IMR-90 (cell line): ENCODE results near the gene NDST1.

ENCODE experiments used
- MXI1 ChIP-seq: IDR thresholded peaks from 2 replicates; pipeline ENCODE4 v1.6.1; 2012; ENCODE audit warnings: low read depth, mild to moderate bottlenecking, low read length, moderate library complexity, borderline replicate concordance
- NFE2L2 ChIP-seq: fragments of 150-350 bp; IDR thresholded peaks from 2 replicates; pipeline ENCODE4 v1.6.1; 2016; ENCODE audit warnings: low read depth, mild to moderate bottlenecking, low read length
- POLR2A ChIP-seq: IDR thresholded peaks from 2 replicates; pipeline ENCODE4 v1.6.1; 2012; ENCODE audit warnings: mild to moderate bottlenecking, low read depth, low read length
- RAD21 ChIP-seq: IDR thresholded peaks from 2 replicates; pipeline ENCODE4 v1.6.1; 2012; ENCODE audit warnings: low read length, improper control_type of control experiment
- RCOR1 ChIP-seq: IDR thresholded peaks from 2 replicates; pipeline ENCODE4 v1.6.1; 2012; ENCODE audit warnings: mild to moderate bottlenecking, low read length, improper control_type of control experiment; ENCODE audit not compliant: insufficient replicate concordance
- TF ChIP-seq, protein P1 (sequence below): conservative IDR thresholded peaks from 2 replicates; pipeline ENCODE4 v1.5.1; 2012; ENCODE audit warnings: mild to moderate bottlenecking, low read depth, low read length, improper control_type of control experiment

DNA sequence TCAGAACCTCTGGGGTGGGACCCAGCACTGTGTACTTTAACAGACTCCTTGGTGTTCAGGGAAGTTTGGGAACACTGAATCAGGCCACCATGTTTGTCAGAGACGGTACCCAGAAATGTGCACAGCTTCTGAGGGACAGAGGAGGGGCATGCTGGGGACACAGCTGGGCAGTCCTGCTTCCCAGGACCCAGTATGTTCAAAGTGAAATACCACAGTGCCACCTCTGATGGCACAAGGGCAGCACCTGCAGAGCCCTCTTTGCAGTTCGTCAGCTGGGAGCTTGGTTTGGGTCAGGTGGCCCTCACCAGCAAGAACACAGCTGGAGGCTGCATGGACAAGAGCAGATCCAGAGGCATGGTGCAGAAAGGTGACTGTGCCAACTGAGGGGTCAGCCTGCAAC, 51.2 kb downstream of the NDST1 start:
- TF ChIP-seq, protein P1, sequence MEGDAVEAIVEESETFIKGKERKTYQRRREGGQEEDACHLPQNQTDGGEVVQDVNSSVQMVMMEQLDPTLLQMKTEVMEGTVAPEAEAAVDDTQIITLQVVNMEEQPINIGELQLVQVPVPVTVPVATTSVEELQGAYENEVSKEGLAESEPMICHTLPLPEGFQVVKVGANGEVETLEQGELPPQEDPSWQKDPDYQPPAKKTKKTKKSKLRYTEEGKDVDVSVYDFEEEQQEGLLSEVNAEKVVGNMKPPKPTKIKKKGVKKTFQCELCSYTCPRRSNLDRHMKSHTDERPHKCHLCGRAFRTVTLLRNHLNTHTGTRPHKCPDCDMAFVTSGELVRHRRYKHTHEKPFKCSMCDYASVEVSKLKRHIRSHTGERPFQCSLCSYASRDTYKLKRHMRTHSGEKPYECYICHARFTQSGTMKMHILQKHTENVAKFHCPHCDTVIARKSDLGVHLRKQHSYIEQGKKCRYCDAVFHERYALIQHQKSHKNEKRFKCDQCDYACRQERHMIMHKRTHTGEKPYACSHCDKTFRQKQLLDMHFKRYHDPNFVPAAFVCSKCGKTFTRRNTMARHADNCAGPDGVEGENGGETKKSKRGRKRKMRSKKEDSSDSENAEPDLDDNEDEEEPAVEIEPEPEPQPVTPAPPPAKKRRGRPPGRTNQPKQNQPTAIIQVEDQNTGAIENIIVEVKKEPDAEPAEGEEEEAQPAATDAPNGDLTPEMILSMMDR: no peak
- TF ChIP-seq POLR2A (no peak), NFE2L2 (no peak), RAD21 (no peak), MXI1 (no peak), RCOR1 (no peak)
